ENCODE data around the gene PTPN1. TPM values are rescaled to one million over a fixed set of nuclear protein-coding genes. Genes with fewer than 3 reads are reported as not detected.
A peak's percentile ranks its signal among the peaks of the same experiment; 100 is the strongest.
"Not testable (repeated sequence)": the region's sequence is repeated elsewhere in the genome, so short reads cannot be mapped to it uniquely, and the experiment has no call there.

The PTPN1 gene
- total RNA-seq, 1 donor from 2014 or later, result 58.8 TPM

DNA sequence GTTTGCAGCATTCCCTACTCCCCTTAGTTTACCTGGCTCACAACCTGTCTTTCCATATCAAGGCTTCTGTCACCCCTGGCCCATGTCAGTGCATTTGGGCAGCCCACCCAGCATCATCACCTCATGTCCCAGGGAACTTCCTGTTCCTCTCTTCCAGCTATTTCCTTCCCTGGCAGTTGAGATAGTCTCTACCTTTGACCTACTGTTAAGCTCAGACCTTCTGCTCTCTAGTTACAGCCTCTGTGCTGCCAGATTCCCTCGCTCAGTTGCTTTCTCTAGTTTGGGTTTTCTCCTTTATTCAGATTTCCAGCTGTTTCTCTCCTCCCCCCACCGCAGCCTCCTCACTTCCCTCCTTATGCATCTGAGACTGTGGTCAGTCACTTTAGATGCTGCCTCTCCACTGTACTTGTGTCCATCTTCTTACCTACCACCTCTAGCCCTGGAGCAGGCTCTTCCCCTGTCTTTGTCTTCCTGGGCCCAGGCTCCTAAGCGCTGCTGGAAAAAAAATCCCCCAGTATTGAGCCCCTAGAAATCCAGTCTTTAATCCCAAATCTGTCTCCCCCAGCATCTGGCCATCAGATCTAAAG, 16.3 kb downstream of the PTPN1 start:
- DNase-seq (ENCODE audit: extremely low read depth, low read depth, low spot score), result no peak

GRCh38 chr20:50527068-50527605, 17.0 kb downstream of the PTPN1 start:
- DNase-seq (ENCODE audit: extremely low read depth, low read depth, low spot score), result no peak

- DNase-seq (ENCODE audit: extremely low read depth, low read depth, low spot score), result no peak
These were observed 17.9 kb downstream of the PTPN1 start for GRCh38 chr20:50528129-50528528.

- DNase-seq (ENCODE audit: extremely low read depth, low read depth, low spot score), result no peak
These were observed 18.7 kb downstream of the PTPN1 start for GRCh38 chr20:50528804-50529351.

DNA sequence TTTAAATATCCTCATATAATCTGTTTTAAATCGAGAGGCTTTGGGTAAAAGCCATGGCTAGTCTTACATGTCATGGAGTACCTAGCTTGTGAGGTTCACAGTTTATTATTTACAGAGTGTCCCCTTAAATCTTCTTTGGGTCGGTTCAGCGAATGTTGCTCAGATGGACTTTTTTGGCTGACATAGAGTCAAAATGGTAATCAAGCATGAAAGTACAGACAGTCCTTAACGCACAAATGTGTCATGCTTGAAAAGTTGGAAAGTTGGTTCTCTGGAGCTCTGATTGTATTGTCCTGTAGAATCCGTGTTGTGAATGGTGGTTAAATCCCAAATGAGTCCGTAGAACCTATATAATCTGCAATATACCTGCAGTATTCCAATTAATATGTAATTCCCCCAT, 22.0 kb downstream of the PTPN1 start:
- no peak for DNase-seq (ENCODE audit: extremely low read depth, low read depth, low spot score)

GRCh38 chr20:50533061-50533460, 22.9 kb downstream of the PTPN1 start:
- DNase-seq (ENCODE audit: extremely low read depth, low read depth, low spot score), result no peak

- DNase-seq (ENCODE audit: extremely low read depth, low read depth, low spot score), result no peak
These were observed 23.3 kb downstream of the PTPN1 start for GRCh38 chr20:50533464-50533863.

DNA sequence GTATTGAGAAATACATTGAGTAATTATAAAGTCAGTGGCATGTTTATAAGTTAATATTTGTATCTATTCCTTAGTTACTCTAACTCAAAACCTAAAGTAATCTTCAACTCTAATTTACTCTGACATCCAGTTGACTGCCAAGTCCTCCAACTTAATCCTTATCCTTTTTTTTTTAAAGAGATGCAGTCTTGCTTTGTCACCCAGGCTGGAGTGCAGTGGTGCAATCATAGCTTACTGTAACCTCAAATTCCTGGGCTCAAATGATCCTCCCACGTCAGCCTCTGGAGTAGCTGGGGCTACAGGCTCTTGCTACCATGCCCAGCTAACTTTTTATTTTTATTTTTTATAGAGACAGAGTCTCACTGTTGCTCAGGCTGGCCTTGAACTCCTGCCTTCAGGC, 24.4 kb downstream of the PTPN1 start:
- no peak for DNase-seq (ENCODE audit: extremely low read depth, low read depth, low spot score)

GRCh38 chr20:50535162-50535561, 25.0 kb downstream of the PTPN1 start:
- no peak for DNase-seq (ENCODE audit: extremely low read depth, low read depth, low spot score)

DNA sequence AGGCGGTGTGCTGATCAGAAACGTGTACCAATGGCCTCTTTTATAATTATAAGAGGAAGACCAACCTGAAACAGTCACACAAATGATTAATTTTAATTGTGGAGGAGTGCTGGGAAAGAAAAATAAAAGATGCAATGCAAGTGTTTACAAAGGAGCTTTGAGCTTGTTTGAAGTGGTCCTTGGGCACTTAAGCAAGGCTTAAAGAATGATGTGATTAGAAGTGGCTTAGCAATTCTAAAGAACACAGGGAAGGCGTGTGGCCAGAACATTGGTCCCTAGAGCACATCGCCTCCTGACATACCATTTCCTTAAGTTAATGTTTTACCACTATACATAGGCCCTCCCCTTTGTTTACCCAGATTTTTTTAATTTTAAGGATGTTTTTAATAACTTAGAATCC, 26.1 kb downstream of the PTPN1 start:
- DNase-seq (ENCODE audit: extremely low read depth, low read depth, low spot score), result no peak

- no peak for DNase-seq (ENCODE audit: extremely low read depth, low read depth, low spot score)
These were observed 27.5 kb downstream of the PTPN1 start for GRCh38 chr20:50537546-50538201.

DNA sequence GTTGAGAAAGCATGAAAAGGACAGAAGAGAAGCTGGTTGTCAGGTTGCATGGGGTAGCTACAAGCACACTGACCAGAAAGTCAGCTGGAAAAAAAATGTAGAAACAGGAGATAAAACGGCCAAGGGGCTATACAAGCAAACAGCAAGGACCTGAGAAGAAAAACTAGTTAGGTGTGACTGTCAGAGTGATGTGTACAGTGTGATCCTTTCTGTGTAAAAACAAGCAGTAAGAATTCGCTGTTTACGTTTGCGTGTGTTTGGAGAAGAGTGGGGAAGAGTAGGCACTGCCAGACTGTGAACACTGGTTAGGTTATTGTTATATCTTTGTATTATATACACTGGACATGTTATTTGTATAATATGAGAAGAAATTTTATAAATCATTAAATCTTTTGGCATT, 28.1 kb downstream of the PTPN1 start:
- no peak for DNase-seq (ENCODE audit: extremely low read depth, low read depth, low spot score)

GRCh38 chr20:50539798-50540197, 29.6 kb downstream of the PTPN1 start:
- DNase-seq (ENCODE audit: extremely low read depth, low read depth, low spot score), result not testable (repeated sequence)

DNA sequence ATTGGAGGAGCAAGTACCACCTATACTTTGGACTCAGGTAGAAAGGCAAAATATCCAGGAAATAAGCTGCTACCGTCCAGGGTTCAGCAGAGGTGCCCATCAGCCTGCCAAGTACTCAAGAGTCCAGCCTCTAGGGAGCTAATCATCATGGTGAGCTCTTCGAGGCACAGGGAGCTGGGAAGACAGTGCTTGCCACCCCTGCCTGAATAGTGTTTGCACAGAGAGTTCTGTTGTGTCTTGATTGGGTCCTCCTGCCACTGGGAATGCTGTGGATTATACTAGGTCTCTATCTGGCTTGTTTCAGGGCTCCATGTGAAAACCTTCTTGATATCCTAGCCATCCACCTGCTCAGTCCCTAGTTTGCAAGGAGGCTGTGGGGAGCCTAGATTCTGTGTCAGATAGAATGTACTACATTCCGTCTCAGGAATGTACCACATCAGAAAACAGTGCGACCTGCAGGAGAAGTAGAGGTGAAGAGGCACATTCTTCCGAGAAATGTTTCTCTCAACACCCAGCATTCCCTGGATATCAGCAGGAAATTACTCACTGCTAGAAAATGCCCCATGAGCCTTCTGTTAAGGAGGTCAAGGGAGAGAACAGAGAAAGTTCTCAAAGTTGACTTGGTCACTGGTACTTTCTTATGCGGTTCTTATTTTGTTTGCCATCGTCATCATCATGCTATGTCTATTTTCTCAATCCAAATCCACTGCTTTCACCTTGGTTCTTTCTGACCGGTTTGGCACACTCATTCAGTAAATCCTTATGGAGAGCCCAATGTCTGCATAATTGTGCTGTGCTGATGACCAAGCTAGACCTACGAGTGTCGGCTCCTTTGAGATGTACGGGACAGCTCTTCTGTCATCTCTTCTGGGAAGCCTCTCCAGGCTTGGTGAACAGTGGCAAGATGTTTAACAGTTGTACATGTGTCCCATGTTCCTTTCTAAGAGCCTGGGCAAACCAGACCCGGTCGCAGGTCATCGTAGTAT, 30.7 kb downstream of the PTPN1 start:
- peak; percentile 92 for DNase-seq (ENCODE audit: extremely low read depth, low read depth, low spot score)

DNA sequence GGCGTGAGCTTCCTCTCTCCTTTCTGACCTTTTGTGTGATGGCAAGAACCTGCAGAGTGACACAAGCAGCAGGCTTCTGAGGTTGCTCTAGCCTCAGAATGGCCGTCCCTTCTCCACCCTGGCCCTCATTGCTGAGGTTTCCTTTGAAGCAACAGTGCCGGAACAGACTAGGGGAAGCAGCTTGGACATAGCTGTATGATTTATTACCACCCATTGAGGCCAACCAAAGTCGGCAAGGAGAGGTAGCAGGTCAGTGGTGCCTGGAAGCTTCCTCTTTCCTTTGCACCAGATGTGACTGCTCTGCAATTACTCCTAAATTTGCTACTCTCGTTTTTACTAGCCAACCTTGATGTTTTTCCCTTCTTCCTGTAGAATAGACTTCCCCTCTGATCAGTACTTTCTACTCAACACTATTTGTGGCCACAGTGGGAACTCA, 31.4 kb downstream of the PTPN1 start:
- peak; percentile 60 for DNase-seq (ENCODE audit: extremely low read depth, low read depth, low spot score)

- no peak for DNase-seq (ENCODE audit: extremely low read depth, low read depth, low spot score)
These were observed 33.1 kb downstream of the PTPN1 start for GRCh38 chr20:50543326-50543725.

GRCh38 chr20:50545126-50545525, 34.9 kb downstream of the PTPN1 start:
- DNase-seq (ENCODE audit: extremely low read depth, low read depth, low spot score), result no peak

- no peak for DNase-seq (ENCODE audit: extremely low read depth, low read depth, low spot score)
These were observed 36.6 kb downstream of the PTPN1 start for GRCh38 chr20:50546729-50547314.

- DNase-seq (ENCODE audit: extremely low read depth, low read depth, low spot score), result no peak
These were observed 37.8 kb downstream of the PTPN1 start for GRCh38 chr20:50547964-50548363.

GRCh38 chr20:50548396-50548795, 38.2 kb downstream of the PTPN1 start:
- DNase-seq (ENCODE audit: extremely low read depth, low read depth, low spot score), result no peak

DNA sequence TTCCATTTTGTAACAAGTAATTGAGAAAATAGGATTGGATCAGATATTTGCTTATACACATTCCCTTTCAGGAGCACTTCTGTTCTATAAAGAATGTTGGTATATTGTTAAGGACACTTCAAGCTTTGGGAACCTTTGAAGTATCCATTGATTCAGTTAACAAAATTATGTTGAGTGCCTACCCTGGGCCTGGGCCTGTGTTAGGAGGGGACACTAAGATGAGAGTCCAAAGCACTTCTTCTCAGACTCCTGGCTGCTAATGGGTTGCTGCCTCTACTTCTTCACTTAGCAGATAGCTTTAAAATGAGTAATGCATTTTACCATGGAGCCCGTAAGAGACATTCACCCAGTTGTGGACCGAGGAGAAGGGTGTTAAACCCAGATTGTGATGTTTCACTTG, 40.3 kb downstream of the PTPN1 start:
- DNase-seq (ENCODE audit: extremely low read depth, low read depth, low spot score), result no peak

All from glomerular endothelial cell (primary cell).